ENCODE results near the gene SCO2.
"Not testable (repeated sequence)": the region's sequence is repeated elsewhere in the genome, so short reads cannot be mapped to it uniquely, and the experiment has no call there.

SCO2 gene

GRCh38 chr22:50521710-50522109 lies 3.7 kb downstream of the SCO2 start:
- Histone ChIP-seq H3K4me3 (ENCODE audit: severe bottlenecking) (no peak overlapping the region), H3K4me1 (ENCODE audit: insufficient read depth, poor library complexity, severe bottlenecking) (no peaks in the 10 kb centered on the region), H3K27me3 (ENCODE audit: insufficient read depth, poor library complexity, severe bottlenecking) (no peaks in the 10 kb centered on the region), H3K36me3 (ENCODE audit: low read depth) (peaks cover 29% of the 10 kb centered on the region), H3K9me3 (ENCODE audit: severe bottlenecking) (no peaks in the 10 kb centered on the region), H3K27ac (ENCODE audit: poor library complexity, severe bottlenecking) (no peak overlapping the region)
- TF ChIP-seq CTCF (IDR thresholded peaks at IDR 0.05; ENCODE audit: poor library complexity, severe bottlenecking), result no peak
- no peak for DNase-seq (ENCODE audit: low spot score)
- ATAC-seq (ENCODE audit: low read depth), result no peak

GRCh38 chr22:50520826-50521453 lies 4.5 kb downstream of the SCO2 start:
- Histone ChIP-seq H3K4me1 (ENCODE audit: insufficient read depth, poor library complexity, severe bottlenecking) (no peaks in the 10 kb centered on the region), H3K4me3 (ENCODE audit: severe bottlenecking) (no peak overlapping the region), H3K36me3 (ENCODE audit: low read depth) (peaks cover 33% of the 10 kb centered on the region), H3K27ac (ENCODE audit: poor library complexity, severe bottlenecking) (no peak overlapping the region), H3K9me3 (ENCODE audit: severe bottlenecking) (no peaks in the 10 kb centered on the region), H3K27me3 (ENCODE audit: insufficient read depth, poor library complexity, severe bottlenecking) (no peaks in the 10 kb centered on the region)
- no peak for TF ChIP-seq CTCF (IDR thresholded peaks at IDR 0.05; ENCODE audit: poor library complexity, severe bottlenecking)
- ATAC-seq (ENCODE audit: low read depth) (no peak), DNase-seq (ENCODE audit: low spot score) (no peak)

- ATAC-seq (ENCODE audit: low read depth); H3K27me3 ChIP-seq (ENCODE audit: insufficient read depth, poor library complexity, severe bottlenecking); DNase-seq (ENCODE audit: low spot score); H3K9me3 ChIP-seq (ENCODE audit: severe bottlenecking); H3K4me3 ChIP-seq (ENCODE audit: severe bottlenecking); H3K27ac ChIP-seq (ENCODE audit: poor library complexity, severe bottlenecking); H3K4me1 ChIP-seq (ENCODE audit: insufficient read depth, poor library complexity, severe bottlenecking): not testable (repeated sequence)
- peaks cover 33% of the 10 kb centered on the region for H3K36me3 ChIP-seq (ENCODE audit: low read depth)
Measured at GRCh38 chr22:50520184-50520583, 5.2 kb downstream of the SCO2 start.

- H3K4me3 ChIP-seq (ENCODE audit: severe bottlenecking), result no peak overlapping the region
- ATAC-seq (ENCODE audit: low read depth) (no peak), DNase-seq (ENCODE audit: low spot score) (no peak)
- H3K9me3 ChIP-seq (ENCODE audit: severe bottlenecking), result no peaks in the 10 kb centered on the region
- H3K27me3 ChIP-seq (ENCODE audit: insufficient read depth, poor library complexity, severe bottlenecking), result no peaks in the 10 kb centered on the region
- no peaks in the 10 kb centered on the region for H3K4me1 ChIP-seq (ENCODE audit: insufficient read depth, poor library complexity, severe bottlenecking)
- H3K27ac ChIP-seq (ENCODE audit: poor library complexity, severe bottlenecking), result no peak overlapping the region
- no peak for TF ChIP-seq CTCF (IDR thresholded peaks at IDR 0.05; ENCODE audit: poor library complexity, severe bottlenecking)
- peaks cover 37% of the 10 kb centered on the region for H3K36me3 ChIP-seq (ENCODE audit: low read depth)
Measured at GRCh38 chr22:50519151-50519550, 6.2 kb downstream of the SCO2 start.

GRCh38 chr22:50518606-50519005 lies 6.8 kb downstream of the SCO2 start:
- TF ChIP-seq CTCF (IDR thresholded peaks at IDR 0.05; ENCODE audit: poor library complexity, severe bottlenecking), result no peak
- no peak overlapping the region for H3K27ac ChIP-seq (ENCODE audit: poor library complexity, severe bottlenecking)
- peaks cover 37% of the 10 kb centered on the region for H3K36me3 ChIP-seq (ENCODE audit: low read depth)

More at GRCh38 chr22:50518606-50519005, 6.8 kb downstream of the SCO2 start:
- Histone ChIP-seq H3K4me1 (ENCODE audit: insufficient read depth, poor library complexity, severe bottlenecking) (no peaks in the 10 kb centered on the region), H3K27me3 (ENCODE audit: insufficient read depth, poor library complexity, severe bottlenecking) (no peaks in the 10 kb centered on the region), H3K9me3 (ENCODE audit: severe bottlenecking) (no peaks in the 10 kb centered on the region), H3K4me3 (ENCODE audit: severe bottlenecking) (no peak overlapping the region)
- no peak for ATAC-seq (ENCODE audit: low read depth)
- no peak for DNase-seq (ENCODE audit: low spot score)
